Stimulated activated CD8-positive, alpha-beta memory T cell treated with anti-CD3 and anti-CD28 coated beads, Interleukin-12 subunit alpha, Interleukin-12 subunit beta, amount 100 ng/mL, for 4 hours (primary cell): Measurements from ENCODE around the gene KLLN.
"Not testable (repeated sequence)": the region's sequence is repeated elsewhere in the genome, so short reads cannot be mapped to it uniquely, and the experiment has no call there.

Experiments used
- DNase-seq: peaks from one replicate; pipeline ENCODE4 v3.0.0-alpha.2; 2020; ENCODE audit warnings: low read depth

The KLLN gene, protein sequence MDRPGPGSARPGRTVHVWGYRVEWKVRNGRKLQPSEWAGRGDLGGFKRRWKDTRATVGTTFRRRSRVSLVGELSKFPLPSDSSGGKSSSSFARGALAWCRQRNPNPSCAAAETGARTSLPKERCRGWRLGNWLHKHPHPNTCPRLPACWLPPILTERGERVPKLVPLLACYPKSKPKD

DNA sequence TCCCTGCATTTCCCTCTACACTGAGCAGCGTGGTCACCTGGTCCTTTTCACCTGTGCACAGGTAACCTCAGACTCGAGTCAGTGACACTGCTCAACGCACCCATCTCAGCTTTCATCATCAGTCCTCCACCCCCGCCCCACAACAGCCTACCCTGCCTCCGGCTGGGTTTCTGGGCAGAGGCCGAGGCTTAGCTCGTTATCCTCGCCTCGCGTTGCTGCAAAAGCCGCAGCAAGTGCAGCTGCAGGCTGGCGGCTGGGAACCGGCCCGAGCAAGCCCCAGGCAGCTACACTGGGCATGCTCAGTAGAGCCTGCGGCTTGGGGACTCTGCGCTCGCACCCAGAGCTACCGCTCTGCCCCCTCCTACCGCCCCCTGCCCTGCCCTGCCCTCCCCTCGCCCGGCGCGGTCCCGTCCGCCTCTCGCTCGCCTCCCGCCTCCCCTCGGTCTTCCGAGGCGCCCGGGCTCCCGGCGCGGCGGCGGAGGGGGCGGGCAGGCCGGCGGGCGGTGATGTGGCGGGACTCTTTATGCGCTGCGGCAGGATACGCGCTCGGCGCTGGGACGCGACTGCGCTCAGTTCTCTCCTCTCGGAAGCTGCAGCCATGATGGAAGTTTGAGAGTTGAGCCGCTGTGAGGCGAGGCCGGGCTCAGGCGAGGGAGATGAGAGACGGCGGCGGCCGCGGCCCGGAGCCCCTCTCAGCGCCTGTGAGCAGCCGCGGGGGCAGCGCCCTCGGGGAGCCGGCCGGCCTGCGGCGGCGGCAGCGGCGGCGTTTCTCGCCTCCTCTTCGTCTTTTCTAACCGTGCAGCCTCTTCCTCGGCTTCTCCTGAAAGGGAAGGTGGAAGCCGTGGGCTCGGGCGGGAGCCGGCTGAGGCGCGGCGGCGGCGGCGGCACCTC is at the start of gene KLLN, which contains the start of gene PTEN:
Gene KLLN, minus strand, starts transcription at position 481 of the 891 bp plus-strand sequence. CDS start 1,046 bp downstream, outside the sequence.
Gene PTEN, plus strand, starts transcription at position 573 of the 891 bp plus-strand sequence. CDS start 845 bp downstream, outside the sequence.
- DNase-seq = peak; percentile 69

DNA sequence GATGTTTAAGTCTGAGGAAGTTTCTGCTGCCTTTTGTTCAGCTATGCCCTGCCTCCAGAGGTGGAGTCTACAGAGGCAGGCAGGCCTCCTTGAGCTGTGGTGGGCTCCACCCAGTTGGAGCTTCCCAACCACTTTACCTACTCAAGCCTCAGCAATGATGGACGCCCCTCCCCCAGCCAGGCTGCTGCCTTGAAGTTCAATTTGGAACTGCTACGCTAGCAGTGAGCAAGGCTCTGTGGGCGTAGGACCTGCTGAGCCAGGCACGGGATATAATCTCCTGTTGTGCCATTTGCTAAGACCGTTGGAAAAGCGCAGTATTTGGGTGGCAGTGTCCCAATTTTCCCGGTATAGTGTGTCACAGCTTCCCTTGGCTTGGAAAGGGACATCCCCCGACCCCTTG is 40.1 kb upstream of the KLLN start:
- DNase-seq = not testable (repeated sequence)

DNA sequence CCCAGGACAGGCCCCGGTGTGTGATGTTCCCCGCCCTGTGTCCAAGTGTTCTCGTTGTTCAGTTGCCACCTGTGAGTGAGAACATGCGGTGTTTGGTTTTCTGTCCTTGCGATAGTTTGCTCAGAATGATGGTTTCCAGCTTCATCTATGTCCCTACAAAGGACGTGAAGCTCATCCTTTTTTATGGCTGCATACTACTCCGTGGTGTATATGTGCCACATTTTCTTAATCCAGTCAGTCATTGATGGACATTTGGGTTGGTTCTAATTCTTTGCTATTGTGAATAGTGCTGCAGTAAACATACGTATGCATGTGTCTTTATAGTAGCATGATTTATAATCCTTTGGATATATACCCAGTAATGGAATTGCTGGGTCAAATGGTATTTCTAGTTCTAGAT is 34.6 kb upstream of the KLLN start:
- DNase-seq = not testable (repeated sequence)

GRCh38 chr10:87896216-87896615 is 32.9 kb upstream of the KLLN start:
- no peak for DNase-seq

- DNase-seq = no peak
Measured at GRCh38 chr10:87895430-87895829, 32.1 kb upstream of the KLLN start.

GRCh38 chr10:87887548-87888289 is 24.4 kb upstream of the KLLN start:
- DNase-seq = no peak

DNA sequence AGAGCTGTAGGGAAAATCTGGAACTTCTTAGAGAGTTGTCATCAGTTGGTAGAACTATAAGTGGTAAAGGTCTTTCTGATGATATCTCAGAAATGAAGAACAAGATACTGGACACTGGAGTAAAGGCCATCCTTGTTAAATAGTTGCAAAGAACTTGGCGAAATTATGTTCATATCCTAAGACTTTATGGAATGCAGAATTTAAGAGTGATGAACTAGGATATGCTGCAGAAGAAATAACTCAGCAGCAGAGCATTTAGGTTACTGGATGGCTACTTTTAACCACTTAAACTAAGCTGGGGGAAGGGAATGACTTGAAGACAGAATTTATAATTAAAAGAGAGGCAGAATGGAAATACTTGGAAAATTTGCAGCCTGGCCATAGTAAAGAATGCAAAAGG is 23.8 kb upstream of the KLLN start:
- no peak for DNase-seq

DNA sequence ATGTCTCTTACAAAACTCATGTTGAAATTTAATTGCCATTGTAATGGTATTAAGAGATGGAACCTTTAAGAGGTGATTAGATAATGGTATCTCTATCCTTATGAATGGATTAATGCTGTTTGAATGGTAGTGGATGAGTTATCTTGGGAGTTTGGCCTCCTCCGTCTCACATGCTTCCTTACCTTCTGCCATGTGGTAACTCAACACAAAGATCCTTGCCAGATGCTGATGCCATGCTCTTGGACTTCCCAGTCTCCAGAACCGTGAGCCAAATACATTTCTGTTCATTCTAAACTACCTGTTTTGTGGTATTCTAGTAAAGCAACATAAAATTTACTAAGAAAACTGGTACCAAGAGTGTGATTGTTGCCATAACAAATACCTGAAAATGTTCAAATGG is 23.3 kb upstream of the KLLN start:
- no peak for DNase-seq

DNA sequence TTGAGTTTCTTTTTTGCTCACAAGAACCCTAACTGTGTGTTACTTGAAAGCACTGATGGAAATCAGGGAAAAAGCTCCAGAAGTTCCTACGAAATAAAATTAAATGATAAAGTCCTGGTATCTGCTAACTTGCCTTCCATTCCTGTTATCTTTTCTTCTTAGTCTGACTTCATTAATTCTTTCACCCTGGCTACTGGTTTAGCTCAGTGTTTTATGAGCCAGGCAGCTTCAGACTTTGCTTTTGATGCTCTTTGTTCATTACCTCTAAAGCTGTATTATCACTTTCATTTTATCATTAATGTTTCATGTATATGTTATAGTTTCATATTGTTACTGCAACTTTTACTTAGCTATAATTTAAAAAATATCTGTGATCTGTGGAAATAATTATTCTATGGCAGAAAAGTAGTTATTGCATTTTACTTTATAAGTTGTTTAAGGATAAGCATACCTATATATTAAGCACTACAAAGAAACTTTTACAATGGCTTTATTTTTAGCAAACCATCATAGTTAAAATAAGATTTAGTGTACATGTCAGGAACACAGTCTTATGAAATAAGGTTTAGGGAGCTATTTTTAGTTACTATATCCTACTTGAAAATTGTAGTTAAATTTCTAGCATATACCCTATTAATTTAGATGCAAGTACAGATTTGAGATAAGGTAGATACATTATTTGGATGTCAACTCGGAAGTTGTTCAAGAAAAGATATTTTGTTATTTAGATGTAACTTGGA is 19.4 kb upstream of the KLLN start:
- no peak for DNase-seq

DNA sequence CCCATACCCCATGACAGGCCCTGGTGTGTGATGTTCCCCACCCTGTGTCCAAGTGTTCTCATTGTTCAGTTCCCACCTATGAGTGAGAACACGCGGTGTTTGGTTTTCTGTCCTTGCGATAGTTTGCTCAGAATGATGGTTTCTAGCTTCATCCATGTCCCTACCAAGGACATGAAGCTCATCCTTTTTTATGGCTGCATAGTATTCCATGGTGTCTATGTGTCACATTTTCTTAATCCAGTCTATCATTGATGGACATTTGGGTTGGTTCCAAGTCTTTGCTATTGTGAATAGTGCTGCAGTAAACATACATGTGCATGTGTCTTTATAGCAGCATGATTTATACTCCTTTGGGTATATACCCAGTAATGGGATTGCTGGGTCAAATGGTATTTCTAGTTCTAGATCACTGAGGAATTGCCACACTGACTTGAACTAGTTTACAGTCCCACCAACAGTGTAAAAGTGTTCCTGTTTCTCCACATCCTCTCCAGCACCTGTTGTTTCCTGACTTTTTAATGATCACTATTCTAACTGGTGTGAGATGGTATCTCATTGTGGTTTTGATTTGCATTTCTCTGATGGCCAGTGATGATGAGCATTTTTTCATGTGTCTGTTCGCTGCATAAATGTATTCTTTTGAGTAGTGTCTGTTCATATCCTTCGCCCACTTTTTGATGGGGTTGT is 18.2 kb upstream of the KLLN start:
- not testable (repeated sequence) for DNase-seq

DNA sequence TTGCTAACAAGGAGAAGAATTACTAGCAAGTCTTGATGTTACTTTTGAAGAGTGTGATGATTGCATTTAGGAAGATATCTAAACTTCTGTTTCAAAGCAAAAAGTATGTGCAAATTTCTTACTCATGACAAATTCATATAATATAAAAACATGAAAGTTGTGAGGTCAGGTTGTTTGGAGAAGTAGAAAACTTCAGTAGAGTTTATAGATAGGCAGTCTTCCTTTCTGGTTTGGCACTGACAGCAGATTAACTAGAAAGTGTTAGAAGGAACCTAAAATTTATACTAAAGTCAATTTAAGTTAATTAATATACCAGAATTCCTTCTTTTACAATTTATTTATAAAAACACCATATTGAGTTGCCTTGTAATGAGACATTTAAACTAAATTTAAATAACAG is 17.0 kb upstream of the KLLN start:
- no peak for DNase-seq

- no peak for DNase-seq
Measured at GRCh38 chr10:87878664-87879459, 15.5 kb upstream of the KLLN start.

- DNase-seq = no peak
Measured at GRCh38 chr10:87875929-87876571, 12.7 kb upstream of the KLLN start.

DNA sequence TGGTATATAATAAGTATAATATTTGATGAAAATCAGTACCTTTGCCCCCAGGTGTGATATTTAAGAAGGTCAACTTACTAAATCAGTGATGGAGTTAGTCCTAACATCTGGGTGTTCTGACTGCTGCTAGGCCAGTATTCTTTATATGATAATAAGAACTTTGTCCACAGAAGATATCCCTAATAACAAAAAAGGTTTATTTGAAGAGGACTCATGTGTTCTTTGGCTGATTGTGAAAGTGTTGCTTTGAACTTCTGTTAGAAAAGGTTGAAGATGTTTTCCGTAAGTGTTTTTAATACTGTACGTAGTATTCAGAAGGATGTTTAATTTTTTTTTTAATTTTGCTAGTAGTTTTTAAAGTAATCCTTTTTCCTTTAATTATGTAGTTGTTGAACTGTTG is 10.3 kb upstream of the KLLN start:
- no peak for DNase-seq

DNA sequence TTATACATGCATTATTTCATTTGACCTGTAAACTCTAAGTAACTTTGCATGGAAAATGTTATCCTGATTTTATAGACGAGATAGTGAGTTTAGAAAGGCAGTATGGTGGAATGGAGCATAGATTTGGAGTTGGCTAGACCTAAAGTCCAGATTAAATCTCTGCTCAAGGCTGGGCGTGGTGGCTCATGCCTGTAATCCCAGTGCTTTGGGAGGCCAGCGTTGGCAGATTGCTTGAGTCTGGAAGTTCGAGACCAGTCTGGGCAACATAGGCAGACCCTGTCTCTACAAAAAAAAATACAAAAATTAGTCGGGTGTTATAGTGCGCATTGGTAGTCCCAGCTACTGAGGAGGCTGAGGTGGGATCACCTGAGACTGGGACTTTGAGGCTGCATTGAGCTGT is 9.5 kb upstream of the KLLN start:
- no peak for DNase-seq

DNA sequence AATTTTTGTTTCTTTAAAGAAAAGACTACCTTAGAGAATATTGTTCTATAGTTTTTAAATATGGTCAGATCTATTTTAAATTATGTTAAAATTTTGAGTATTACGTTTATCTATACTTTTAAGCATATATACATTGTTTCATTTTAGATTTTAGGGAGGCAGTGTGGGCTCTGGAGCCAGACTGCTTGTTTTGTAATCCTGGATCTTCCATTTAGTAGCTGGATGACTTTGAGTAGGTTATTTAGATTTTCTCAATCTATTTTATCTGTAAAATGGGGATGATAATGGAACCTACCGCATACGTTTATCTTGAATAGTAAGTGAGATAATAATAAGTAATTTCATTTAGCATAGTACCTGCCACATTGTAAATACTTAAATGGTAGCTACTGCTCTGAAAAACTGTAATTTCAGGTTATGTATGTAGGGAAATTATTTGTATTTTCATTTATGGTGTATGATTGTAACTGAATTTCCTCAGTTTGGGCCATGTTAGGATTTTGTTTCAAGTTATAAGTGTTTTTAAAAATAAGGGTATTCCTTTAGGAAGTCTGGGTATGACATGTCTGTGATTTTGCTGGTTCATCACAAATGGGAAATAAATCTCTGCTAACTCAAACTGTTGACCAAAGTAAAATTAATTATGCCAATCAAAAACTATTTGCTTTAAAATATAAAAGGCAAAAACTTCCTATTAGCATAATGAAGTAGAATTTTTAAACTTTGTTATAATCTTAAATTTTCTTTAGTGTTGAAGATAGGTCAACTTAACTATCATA is 6.6 kb upstream of the KLLN start:
- DNase-seq = no peak

DNA sequence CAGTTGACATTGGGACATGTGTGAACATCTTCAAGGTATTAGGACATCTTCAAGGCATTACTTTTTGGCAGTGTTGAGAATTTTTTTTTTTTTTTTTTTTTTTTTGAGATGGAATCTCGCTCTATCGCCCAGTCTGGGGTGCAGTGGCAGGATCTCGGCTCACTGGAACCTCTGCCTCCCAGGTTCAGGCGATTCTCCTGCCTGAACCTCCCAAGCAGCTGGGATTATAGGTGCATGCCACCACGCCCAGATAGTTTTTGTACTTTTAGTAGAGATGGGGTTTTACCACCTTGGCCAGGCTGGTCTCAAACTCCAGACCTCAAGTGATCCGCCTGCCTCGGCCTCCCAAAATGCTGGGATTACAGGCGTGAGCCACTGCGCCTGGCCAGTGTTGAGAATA is 5.8 kb upstream of the KLLN start:
- DNase-seq = not testable (repeated sequence)

- no peak for DNase-seq
Measured at GRCh38 chr10:87868277-87868676, 4.9 kb upstream of the KLLN start.

- no peak for DNase-seq
Measured at GRCh38 chr10:87867453-87867852, 4.1 kb upstream of the KLLN start.
